HCT116 (cell line): ENCODE measurements around the gene RMI2. TPM values are rescaled to one million over a fixed set of nuclear protein-coding genes. Genes with fewer than 3 reads are reported as not detected.

Source experiments
- ATAC-seq: fragments of 200-7000 bp; cut with Tn5 transposase; 2 replicates; pipeline ENCODE4 v1.9.1; 2020; ENCODE audit warnings: mild to moderate bottlenecking, moderate library complexity
- BruUV-seq: library from RNA; stranded (reverse); fragments of 400-500 nt; replicated peaks from 2 replicates; lab custom pipeline; 2021; lab: Mats Ljungman, UMichigan
- CTCF ChIA-PET: fragments of 300-600 bp; sonication (Branson Sonifier 250); formaldehyde crosslinking; loops from one replicate; lab custom pipeline; 2021; ENCODE audit warnings: antibody characterized with exemption; lab: Charles Lee
- POLR2A ChIA-PET: fragments of 300-600, 350-600 bp; sonication (Branson Sonifier 250); formaldehyde crosslinking; loops from one replicate; lab custom pipeline; 2021; ENCODE audit warnings: antibody characterized with exemption; lab: Charles Lee
- RAD21 ChIA-PET, 2 experiments: fragments of 300-600 bp; sonication (Branson Sonifier 250); formaldehyde crosslinking; loops; one replicate each; lab custom pipeline; 2023; ENCODE audit warnings: low total read pairs in 2 of 2; ENCODE audit not compliant: uncharacterized antibody in 2 of 2, unreplicated experiment in 2 of 2, low non-redundant PET in 1 of 2; lab: Charles Lee
- DNase-seq: peaks from one replicate; pipeline ENCODE4 v3.0.0-alpha.2; 2010; ENCODE audit warnings: low read depth, low spot score
- H2AFZ ChIP-seq: fragments of 200-600 bp; shearing (Covaris generic), sonication (generic); 2 replicates; pipeline ENCODE4 v1.6.1; 2017; ENCODE audit warnings: low read depth, mixed run types, mixed read lengths, antibody characterized with exemption, low read length; ENCODE audit not compliant: poor library complexity, severe bottlenecking
- H3K27ac ChIP-seq: 2 replicates; pipeline ENCODE4 v1.5.1; 2012; ENCODE audit warnings: low read depth, low read length
- H3K27me3 ChIP-seq: fragments of 200-600 bp; sonication (generic); 2 replicates; pipeline ENCODE4 v1.6.1; 2016; ENCODE audit warnings: mixed run types, low read length, mixed read lengths; ENCODE audit not compliant: insufficient read depth
- H3K36me3 ChIP-seq, 2 experiments: fragments of 200-500 bp in 1 of 2; fragments of 200-600 bp in 1 of 2; sonication (Bioruptor generic) in 1 of 2; sonication (generic) in 1 of 2; 2 replicates each; pipeline versions ENCODE4 v1.5.1 to v1.6.1; 2014 to 2016; ENCODE audit warnings: low read length in 2 of 2, inconsistent platforms in 1 of 2, mixed read lengths in 1 of 2, mixed run types in 1 of 2; ENCODE audit not compliant: insufficient read depth in 2 of 2, control insufficient read depth in 1 of 2
- H3K4me1 ChIP-seq, 2 experiments: fragments of 200-600 bp in 1 of 2; sonication (generic) in 1 of 2; 2 replicates each; pipeline versions ENCODE4 v1.5.1 to v1.6.1; 2012 to 2017; ENCODE audit warnings: low read length in 2 of 2, inconsistent platforms in 1 of 2, mild to moderate bottlenecking in 1 of 2, mixed read lengths in 1 of 2, mixed run types in 1 of 2, moderate library complexity in 1 of 2; ENCODE audit not compliant: insufficient read depth in 2 of 2, control insufficient read depth in 1 of 2
- H3K4me2 ChIP-seq: fragments of 200-600 bp; sonication (generic); 2 replicates; pipeline ENCODE4 v1.6.1; 2017; ENCODE audit warnings: mixed run types, low read length, mixed read lengths
- H3K4me3 ChIP-seq, 2 experiments: fragments of 200-600 bp in 1 of 2; sonication (generic) in 1 of 2; replicated peaks in 1 of 2; 2 replicates each; pipeline ENCODE4 v1.5.1; 2011 to 2016; ENCODE audit warnings: low read length in 2 of 2, control low read depth in 1 of 2, low read depth in 1 of 2, mild to moderate bottlenecking in 1 of 2, mixed read lengths in 1 of 2, mixed run types in 1 of 2
- H3K79me2 ChIP-seq: fragments of 200-600 bp; sonication (generic); 2 replicates; pipeline ENCODE4 v1.6.1; 2017; ENCODE audit warnings: mild to moderate bottlenecking, mixed run types, low read length, moderate library complexity, mixed read lengths; ENCODE audit not compliant: insufficient read depth
- H3K9ac ChIP-seq: fragments of 200-600 bp; sonication (generic); 2 replicates; pipeline ENCODE4 v1.6.1; 2016; ENCODE audit warnings: low read length, mixed read lengths
- H3K9me2 ChIP-seq: fragments of 200-600 bp; sonication (generic), shearing (Covaris generic); 2 replicates; pipeline ENCODE4 v1.6.1; 2017; ENCODE audit warnings: mixed run types, mild to moderate bottlenecking, moderate library complexity; ENCODE audit not compliant: insufficient read depth
- H3K9me3 ChIP-seq, 2 experiments: fragments of 200-500 bp in 1 of 2; fragments of 200-600 bp in 1 of 2; sonication (Bioruptor generic) in 1 of 2; sonication (generic) in 1 of 2; 2 replicates each; pipeline ENCODE4 v1.6.1; 2014 to 2017; ENCODE audit warnings: low read length in 2 of 2, mixed read lengths in 2 of 2, inconsistent platforms in 1 of 2, low read depth in 1 of 2, mild to moderate bottlenecking in 1 of 2, mixed run types in 1 of 2, moderate library complexity in 1 of 2; ENCODE audit not compliant: control insufficient read depth in 1 of 2, insufficient read depth in 1 of 2
- H4K20me1 ChIP-seq: fragments of 200-600 bp; sonication (generic), shearing (Covaris generic); 2 replicates; pipeline ENCODE4 v1.6.1; 2017; ENCODE audit warnings: mixed run types, mild to moderate bottlenecking, moderate library complexity; ENCODE audit not compliant: insufficient read depth
- CBX3 ChIP-seq: IDR thresholded peaks from 2 replicates; pipeline ENCODE4 v1.6.1; 2012; ENCODE audit warnings: low read depth
- EGR1 ChIP-seq: IDR thresholded peaks from 2 replicates; pipeline ENCODE4 v1.6.1; 2012; ENCODE audit warnings: low read depth
- EZH2 ChIP-seq: fragments of 200-600 bp; sonication (generic); IDR thresholded peaks from 2 replicates; pipeline ENCODE4 v1.6.1; 2017; ENCODE audit warnings: antibody characterized with exemption, mixed run types
- EZH2phosphoT487 ChIP-seq: fragments of 200-600 bp; IDR thresholded peaks from 2 replicates; pipeline ENCODE4 v1.6.1; 2018; ENCODE audit warnings: antibody characterized with exemption, borderline replicate concordance
- POLR2A ChIP-seq: IDR thresholded peaks from 2 replicates; pipeline ENCODE4 v1.7.0; 2011; ENCODE audit warnings: borderline replicate concordance; ENCODE audit not compliant: insufficient read depth, insufficient read length; ENCODE audit errors: extremely low read depth
- RAD21 ChIP-seq: IDR thresholded peaks from 2 replicates; pipeline ENCODE4 v1.6.1; 2012; ENCODE audit warnings: low read depth, mild to moderate bottlenecking
- SIN3A ChIP-seq: IDR thresholded peaks from 2 replicates; pipeline ENCODE4 v1.6.1; 2012; ENCODE audit warnings: low read depth
- SP1 ChIP-seq: IDR thresholded peaks from 2 replicates; pipeline ENCODE4 v1.6.1; 2012; ENCODE audit warnings: low read depth
- TCF7L2 ChIP-seq: IDR thresholded peaks from 2 replicates; pipeline ENCODE4 v1.7.0; 2011; ENCODE audit warnings: borderline replicate concordance, inconsistent platforms; ENCODE audit not compliant: insufficient read depth, insufficient read length; ENCODE audit errors: extremely low read depth
- YY1 ChIP-seq: IDR thresholded peaks from 2 replicates; pipeline ENCODE4 v1.6.1; 2011; ENCODE audit warnings: low read length, low read depth, moderate library complexity, mild to moderate bottlenecking; ENCODE audit not compliant: insufficient replicate concordance; ENCODE audit errors: extremely low read depth
- ZFX ChIP-seq: fragments of 450-650 bp; IDR thresholded peaks from 2 replicates; pipeline ENCODE4 v1.6.1; 2017
- intact Hi-C: fragments of 100-400 bp; cut with micrococcal nuclease; formaldehyde crosslinking; loops from 2 replicates; pipeline ENCODE4 v1.10.0; 2022
- total RNA-seq: library from RNA; stranded (reverse); gene quantifications from one replicate; pipeline ENCODE4 v1.2.1, GENCODE V29; 2021; ENCODE audit not compliant: unreplicated experiment
- TF ChIP-seq, protein P1 (sequence below): IDR thresholded peaks from 2 replicates; pipeline ENCODE4 v1.6.1; 2011; ENCODE audit warnings: mild to moderate bottlenecking, low read length, moderate library complexity; ENCODE audit not compliant: insufficient replicate concordance; ENCODE audit errors: extremely low read depth
- TF ChIP-seq, protein P2 (sequence below), 3 experiments: fragments of 200-600 bp in 1 of 3; sonication (generic) in 1 of 3; IDR thresholded peaks in 2 of 3; conservative IDR thresholded peaks in 1 of 3; 2 replicates each; pipeline ENCODE4 v1.5.1; 2012 to 2017; ENCODE audit warnings: low read depth in 2 of 3, low read length in 2 of 3, antibody characterized with exemption in 1 of 3, borderline replicate concordance in 1 of 3, control low read depth in 1 of 3, mild to moderate bottlenecking in 1 of 3, mixed read lengths in 1 of 3, mixed run types in 1 of 3, moderate library complexity in 1 of 3; ENCODE audit not compliant: insufficient read depth in 1 of 3
- TF ChIP-seq, protein P3 (sequence below): IDR thresholded peaks from 2 replicates; pipeline ENCODE4 v1.6.1; 2012; ENCODE audit warnings: low read depth
- TF ChIP-seq, protein P4 (sequence below): IDR thresholded peaks from 2 replicates; pipeline ENCODE4 v1.6.1; 2012
- TF ChIP-seq, protein P5 (sequence below): IDR thresholded peaks from 2 replicates; pipeline ENCODE4 v1.6.1; 2012

The RMI2 gene
- total RNA-seq, 1 experiment from 2014 or later: 19.9 TPM

DNA sequence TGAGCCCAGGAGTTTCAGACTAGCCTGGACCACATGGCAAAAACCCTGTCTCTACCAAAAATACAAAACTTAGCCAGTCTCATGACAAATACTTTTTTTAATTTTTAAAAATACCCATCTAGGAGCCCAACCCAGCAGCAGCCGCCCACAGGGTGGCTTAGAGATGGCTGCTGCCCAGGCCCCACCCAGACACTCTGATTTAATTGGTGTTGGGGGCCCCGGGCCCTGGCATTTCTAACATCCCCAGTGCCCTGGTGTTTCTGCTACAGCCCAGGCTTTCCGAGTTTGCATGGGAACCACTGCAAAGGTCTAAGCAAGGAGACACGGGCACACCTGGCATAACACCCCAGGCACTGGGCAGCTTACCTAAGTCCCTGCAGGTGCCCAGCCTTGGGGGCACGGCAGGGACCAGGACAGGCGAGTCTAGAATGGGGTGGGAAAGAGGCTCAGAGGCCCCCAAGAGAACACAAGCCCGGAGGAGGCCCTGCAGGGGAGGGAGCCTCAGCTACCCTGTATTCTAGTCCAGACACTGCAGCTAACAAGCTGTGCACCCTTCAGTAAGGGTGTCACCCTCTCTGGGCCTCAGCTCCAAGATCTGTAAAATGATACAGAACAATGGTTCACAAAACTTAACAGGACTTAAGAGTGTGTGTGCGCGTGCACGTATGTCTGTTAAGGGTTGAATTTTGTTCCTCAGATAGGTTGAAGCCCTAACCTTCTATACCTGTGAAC, 48.8 kb downstream of the RMI2 start:
- H3K9me2 ChIP-seq: no peaks in the 10 kb centered on the region
- TF ChIP-seq, protein P1, sequence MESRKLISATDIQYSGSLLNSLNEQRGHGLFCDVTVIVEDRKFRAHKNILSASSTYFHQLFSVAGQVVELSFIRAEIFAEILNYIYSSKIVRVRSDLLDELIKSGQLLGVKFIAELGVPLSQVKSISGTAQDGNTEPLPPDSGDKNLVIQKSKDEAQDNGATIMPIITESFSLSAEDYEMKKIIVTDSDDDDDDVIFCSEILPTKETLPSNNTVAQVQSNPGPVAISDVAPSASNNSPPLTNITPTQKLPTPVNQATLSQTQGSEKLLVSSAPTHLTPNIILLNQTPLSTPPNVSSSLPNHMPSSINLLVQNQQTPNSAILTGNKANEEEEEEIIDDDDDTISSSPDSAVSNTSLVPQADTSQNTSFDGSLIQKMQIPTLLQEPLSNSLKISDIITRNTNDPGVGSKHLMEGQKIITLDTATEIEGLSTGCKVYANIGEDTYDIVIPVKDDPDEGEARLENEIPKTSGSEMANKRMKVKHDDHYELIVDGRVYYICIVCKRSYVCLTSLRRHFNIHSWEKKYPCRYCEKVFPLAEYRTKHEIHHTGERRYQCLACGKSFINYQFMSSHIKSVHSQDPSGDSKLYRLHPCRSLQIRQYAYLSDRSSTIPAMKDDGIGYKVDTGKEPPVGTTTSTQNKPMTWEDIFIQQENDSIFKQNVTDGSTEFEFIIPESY: no peak
- TF ChIP-seq, protein P2, sequence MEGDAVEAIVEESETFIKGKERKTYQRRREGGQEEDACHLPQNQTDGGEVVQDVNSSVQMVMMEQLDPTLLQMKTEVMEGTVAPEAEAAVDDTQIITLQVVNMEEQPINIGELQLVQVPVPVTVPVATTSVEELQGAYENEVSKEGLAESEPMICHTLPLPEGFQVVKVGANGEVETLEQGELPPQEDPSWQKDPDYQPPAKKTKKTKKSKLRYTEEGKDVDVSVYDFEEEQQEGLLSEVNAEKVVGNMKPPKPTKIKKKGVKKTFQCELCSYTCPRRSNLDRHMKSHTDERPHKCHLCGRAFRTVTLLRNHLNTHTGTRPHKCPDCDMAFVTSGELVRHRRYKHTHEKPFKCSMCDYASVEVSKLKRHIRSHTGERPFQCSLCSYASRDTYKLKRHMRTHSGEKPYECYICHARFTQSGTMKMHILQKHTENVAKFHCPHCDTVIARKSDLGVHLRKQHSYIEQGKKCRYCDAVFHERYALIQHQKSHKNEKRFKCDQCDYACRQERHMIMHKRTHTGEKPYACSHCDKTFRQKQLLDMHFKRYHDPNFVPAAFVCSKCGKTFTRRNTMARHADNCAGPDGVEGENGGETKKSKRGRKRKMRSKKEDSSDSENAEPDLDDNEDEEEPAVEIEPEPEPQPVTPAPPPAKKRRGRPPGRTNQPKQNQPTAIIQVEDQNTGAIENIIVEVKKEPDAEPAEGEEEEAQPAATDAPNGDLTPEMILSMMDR (IDR thresholded peaks at IDR 0.05 in 2 of 3, conservative IDR thresholded peaks at IDR 0.05 in 1 of 3; ENCODE audit: borderline replicate concordance in 1 of 3, insufficient read depth in 1 of 3, low read depth in 2 of 3, low read length in 2 of 3): no peak
- TF ChIP-seq EGR1 (no peak), CBX3 (no peak), EZH2phosphoT487 (no peak), SIN3A (no peak), YY1 (no peak), EZH2 (no peak), RAD21 (no peak), SP1 (no peak), POLR2A (no peak), ZFX (no peak), TCF7L2 (no peak)
- TF ChIP-seq, protein P3, sequence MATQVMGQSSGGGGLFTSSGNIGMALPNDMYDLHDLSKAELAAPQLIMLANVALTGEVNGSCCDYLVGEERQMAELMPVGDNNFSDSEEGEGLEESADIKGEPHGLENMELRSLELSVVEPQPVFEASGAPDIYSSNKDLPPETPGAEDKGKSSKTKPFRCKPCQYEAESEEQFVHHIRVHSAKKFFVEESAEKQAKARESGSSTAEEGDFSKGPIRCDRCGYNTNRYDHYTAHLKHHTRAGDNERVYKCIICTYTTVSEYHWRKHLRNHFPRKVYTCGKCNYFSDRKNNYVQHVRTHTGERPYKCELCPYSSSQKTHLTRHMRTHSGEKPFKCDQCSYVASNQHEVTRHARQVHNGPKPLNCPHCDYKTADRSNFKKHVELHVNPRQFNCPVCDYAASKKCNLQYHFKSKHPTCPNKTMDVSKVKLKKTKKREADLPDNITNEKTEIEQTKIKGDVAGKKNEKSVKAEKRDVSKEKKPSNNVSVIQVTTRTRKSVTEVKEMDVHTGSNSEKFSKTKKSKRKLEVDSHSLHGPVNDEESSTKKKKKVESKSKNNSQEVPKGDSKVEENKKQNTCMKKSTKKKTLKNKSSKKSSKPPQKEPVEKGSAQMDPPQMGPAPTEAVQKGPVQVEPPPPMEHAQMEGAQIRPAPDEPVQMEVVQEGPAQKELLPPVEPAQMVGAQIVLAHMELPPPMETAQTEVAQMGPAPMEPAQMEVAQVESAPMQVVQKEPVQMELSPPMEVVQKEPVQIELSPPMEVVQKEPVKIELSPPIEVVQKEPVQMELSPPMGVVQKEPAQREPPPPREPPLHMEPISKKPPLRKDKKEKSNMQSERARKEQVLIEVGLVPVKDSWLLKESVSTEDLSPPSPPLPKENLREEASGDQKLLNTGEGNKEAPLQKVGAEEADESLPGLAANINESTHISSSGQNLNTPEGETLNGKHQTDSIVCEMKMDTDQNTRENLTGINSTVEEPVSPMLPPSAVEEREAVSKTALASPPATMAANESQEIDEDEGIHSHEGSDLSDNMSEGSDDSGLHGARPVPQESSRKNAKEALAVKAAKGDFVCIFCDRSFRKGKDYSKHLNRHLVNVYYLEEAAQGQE: no peak
- TF ChIP-seq, protein P4, sequence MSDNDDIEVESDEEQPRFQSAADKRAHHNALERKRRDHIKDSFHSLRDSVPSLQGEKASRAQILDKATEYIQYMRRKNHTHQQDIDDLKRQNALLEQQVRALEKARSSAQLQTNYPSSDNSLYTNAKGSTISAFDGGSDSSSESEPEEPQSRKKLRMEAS: no peak
- TF ChIP-seq, protein P5, sequence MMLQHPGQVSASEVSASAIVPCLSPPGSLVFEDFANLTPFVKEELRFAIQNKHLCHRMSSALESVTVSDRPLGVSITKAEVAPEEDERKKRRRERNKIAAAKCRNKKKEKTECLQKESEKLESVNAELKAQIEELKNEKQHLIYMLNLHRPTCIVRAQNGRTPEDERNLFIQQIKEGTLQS: no peak
- ChIA-PET RAD21 (no interaction called here), CTCF (interaction anchor here (1.3 kb wide), 1 partner anchor 321 kb away, joined by 3 read pairs; no protein-coding TSS in a partner anchor), POLR2A (no interaction called here)
- DNase-seq: no peak
- no peak overlapping the region for H2AFZ ChIP-seq
- H3K9ac ChIP-seq: no peak overlapping the region
- no peak for ATAC-seq
- no peak overlapping the region for H3K4me3 ChIP-seq
- intact Hi-C loops: no loop called here
- no peaks in the 10 kb centered on the region for H3K79me2 ChIP-seq
- no peak overlapping the region for H3K4me2 ChIP-seq
- H3K4me1 ChIP-seq: peaks cover 0 to 12% of the 10 kb centered on the region in 2 experiments; a peak in 1 of 4 replicates
- no TSS peak for BruUV-seq
- no peaks in the 10 kb centered on the region for H3K27me3 ChIP-seq
- H3K27ac ChIP-seq: no peak overlapping the region
- H4K20me1 ChIP-seq: no peaks in the 10 kb centered on the region
- H3K36me3 ChIP-seq: no peaks in the 10 kb centered on the region
- H3K9me3 ChIP-seq: no peaks in the 10 kb centered on the region
